NCI-H2107 (cell line): Measurements from ENCODE around the gene ANKRD24.
"Not testable (repeated sequence)": the region's sequence is repeated elsewhere in the genome, so short reads cannot be mapped to it uniquely, and the experiment has no call there.

Source experiments
- DNase-seq: peaks from one replicate; lab custom pipeline; 2025; lab: John Stamatoyannopoulos, UW

Gene ANKRD24

GRCh38 chr19:4173479-4174212, 8.8 kb upstream of the ANKRD24 start:
- no peak for DNase-seq

DNA sequence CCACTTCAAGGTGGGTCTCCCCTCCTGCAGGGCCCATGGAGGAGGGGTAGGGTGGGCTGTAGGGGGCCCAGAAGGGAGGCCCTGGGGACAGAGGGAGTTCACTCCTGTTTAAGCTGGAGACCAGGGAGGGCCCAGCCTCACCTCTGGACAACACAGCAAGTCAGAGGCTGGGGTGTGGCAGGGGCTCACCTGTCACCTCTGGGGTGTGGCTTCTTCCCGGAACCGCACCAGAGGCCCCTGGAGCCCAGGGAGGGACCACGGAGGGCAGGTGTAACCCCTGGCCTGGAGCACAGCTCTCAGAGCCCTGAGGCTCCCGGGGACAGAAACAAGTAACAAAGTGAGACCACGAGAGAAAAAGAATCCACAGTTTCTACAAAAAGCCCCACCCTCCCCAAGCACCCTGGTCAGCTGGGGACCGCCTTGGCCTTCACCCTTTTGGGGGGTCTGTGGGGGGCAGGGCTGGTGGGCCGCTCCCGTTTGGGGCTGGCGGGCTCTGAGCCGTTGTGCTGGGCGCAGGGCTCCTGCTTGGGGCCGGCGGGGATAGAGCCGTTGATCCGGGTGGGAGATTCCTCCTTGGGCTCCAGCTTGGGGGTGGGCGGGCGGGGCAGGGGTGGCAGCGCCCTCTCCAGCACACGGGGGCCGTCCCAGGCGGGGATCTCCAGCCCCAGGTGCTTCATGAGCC, 8.1 kb upstream of the ANKRD24 start:
- DNase-seq = no peak

- no peak for DNase-seq
Measured at GRCh38 chr19:4174895-4175668, 7.4 kb upstream of the ANKRD24 start.

GRCh38 chr19:4175669-4175931, 6.9 kb upstream of the ANKRD24 start:
- no peak for DNase-seq

DNA sequence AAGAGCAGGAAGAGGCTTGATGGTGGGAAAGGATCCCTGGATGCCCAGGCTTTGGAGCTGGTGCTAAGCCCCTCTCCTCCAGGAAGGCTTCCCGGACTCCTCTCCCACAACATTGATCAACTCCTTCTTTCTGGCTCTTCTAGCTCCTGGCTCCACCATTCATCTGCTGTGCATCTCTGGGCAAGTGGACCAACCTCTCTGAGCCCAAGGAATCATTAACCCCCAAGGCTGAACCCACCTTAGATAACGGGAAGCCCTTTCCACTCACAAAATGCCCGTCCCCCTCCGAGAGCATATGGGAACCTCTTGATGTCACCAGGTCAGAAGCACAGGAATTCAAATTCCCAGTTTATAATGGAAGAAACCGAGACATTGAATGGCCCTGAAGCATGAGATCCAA, 5.3 kb upstream of the ANKRD24 start:
- DNase-seq = no peak

- DNase-seq = no peak
Measured at GRCh38 chr19:4178990-4179389, 3.5 kb upstream of the ANKRD24 start.

- DNase-seq = no peak
Measured at GRCh38 chr19:4181053-4181508, 1.4 kb upstream of the ANKRD24 start.

DNA sequence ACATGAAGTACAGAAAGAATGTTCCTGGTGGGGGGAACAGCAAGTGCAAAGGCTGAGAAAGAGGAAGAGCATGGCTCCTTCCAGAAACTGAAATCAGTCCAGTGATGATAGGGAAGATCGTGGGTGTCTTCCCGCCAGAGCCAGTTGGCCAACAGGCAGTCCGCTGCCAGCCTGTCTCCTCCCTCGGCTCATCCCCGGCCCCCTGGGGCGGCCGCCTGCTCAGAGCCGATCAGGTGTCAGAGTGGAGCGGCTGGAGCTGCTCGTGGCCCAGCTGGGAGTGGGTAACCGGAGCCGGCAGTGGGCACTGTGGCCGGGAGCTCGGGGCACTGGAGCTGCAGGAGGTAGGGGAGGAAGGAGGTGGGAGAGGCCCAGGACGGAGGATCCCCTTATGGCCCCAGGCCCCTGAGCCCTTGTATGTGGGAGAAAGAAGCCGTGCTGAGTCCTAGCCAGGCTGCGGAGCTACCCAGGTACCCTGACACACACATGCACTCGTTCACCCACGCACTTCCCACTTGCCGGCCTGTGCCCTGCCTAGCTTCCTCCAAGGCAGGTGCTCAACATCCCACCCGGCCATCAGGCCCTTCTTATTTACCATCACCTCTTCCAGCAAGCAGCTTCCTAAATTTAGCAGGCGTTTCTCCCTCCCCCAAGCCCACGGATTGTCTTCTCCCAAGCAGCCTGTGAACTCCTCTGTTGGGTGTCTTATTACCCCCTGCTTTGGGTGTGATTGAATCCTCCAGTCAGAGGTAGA, 1.7 kb downstream of the ANKRD24 start:
- DNase-seq = peak; percentile 85

GRCh38 chr19:4184718-4185352, 2.3 kb downstream of the ANKRD24 start:
- DNase-seq = no peak

DNA sequence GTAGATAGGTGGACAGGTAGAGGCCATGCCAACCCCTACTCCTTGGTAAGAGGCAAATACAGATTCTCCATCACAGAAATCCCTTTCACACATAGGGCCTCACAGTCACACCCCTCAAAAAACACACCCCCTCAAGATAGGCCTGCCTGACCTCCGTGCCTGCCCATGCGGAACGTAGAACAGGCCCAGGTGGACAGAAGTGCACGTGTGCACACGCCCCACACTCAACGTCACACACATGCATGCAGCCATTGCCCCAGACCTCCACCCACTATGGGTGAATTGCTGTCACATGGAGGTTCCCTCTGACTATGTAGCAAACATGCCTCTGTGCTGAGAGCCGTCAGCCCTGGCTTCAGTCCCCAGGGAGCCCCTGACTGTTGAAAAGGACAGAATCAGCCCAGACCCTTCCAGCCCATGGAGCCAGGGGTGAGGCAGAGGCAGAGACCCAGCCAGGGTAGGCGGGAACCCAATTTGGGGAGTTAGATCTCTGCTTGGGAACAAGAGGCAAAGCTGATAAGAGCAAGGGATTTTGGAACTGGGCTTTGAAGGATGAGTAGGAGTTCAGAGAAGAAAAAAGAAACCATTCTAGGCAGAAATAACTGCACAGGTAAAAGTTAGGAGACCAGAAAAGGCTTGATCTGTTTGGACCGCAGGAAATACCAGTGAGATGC, 3.1 kb downstream of the ANKRD24 start:
- DNase-seq = no peak

DNA sequence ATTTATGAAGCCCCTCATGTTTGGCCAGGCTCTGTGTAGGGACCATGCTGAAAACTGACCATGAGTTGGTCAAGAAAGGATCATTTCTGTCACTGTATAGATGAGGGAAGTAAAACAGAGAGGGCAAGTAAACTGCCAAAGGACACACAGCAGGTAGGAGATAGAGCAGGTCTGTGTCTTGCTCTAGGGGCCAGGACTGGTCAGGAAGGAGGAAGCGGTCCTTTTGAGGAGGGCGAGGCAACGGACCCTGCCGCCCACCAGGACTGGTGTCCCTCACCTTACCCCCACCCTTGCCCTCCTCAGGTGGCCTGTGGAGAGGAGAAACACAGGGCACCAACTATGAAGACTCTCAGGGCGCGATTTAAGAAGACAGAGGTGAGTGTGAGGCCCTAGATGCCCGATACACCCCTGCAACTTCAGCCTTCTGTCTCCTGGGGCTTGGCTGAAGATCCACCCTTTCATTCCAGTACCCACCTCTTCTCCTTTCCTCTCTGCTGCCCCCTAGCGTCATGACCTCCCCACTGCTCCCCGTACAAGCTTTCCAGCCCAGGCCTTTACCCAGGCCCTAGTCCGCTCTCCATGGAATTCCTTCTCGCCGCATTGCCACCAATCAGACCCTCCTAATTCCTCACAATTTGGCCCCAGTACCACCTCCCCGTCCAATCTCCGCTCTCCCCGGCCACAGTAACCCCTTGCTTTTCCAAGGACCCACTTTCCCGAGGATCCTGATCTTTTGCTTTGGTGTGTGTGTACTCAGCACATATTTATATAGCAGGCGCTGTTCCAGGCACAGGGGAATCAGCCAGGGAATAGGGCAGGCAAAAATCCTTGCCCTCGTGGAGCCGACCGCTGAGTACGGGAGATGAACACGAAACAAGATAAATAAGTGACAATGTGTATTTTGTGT, 3.9 kb downstream of the ANKRD24 start:
- peak; percentile 39 for DNase-seq

DNA sequence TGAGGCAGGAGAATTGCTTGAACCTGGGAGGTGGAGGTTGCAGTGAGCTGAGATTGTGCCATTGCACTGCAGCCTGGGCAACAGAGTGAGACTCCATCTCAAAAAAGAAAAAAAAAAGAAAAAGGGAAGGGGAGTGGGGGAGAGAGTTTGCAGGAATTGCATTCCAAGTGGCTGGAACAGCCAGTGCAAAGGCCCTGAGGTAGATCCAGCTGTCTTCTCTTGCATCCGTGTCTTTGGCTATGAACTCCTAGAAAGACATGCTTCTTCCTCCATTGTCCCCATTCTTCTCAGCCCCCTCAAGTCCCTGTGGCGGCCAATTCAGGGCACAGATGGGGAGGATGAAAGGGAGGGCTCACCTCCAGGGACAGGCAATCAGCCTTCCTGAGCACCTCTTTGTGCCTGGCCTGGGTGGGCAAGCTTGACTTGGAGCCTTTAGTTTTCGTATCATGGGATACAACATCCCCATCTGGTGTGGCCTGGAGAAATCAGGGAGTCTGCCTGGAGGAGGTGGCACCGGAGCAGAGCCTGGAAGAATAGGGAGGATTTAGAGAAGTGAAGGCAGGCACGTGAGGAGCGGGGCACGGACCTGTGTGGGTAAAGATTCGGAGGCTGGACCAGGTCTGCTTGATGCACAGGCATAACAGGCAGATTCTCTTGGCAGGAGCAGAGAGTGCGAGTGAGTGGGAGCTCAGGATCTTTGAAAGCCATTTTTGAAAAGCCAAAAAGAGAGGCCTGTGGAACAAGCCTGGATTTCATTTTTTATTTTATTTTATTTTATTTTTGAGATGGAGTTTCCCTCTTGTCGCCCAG, 5.0 kb downstream of the ANKRD24 start:
- no peak for DNase-seq

GRCh38 chr19:4189641-4190040, 7.2 kb downstream of the ANKRD24 start:
- no peak for DNase-seq

DNA sequence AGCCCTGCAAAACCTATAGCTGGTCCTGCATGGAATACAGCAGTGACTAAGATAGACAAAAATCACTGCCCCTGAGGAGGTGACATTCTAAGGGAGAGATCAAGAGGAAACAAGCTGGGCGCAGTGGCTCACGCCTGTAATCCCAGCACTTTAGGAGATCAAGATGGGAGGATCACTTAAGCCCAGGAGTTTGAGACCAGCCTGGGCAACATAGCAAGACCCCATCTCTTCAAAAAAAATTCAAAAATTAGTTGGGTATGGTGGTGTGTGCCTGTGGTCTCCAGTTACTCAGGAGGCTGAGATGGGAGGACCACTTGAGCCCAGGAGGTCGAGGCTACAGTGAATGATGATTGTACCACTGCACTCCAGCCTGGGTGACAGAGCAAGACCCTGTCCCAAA, 10.0 kb downstream of the ANKRD24 start:
- DNase-seq = not testable (repeated sequence)

DNA sequence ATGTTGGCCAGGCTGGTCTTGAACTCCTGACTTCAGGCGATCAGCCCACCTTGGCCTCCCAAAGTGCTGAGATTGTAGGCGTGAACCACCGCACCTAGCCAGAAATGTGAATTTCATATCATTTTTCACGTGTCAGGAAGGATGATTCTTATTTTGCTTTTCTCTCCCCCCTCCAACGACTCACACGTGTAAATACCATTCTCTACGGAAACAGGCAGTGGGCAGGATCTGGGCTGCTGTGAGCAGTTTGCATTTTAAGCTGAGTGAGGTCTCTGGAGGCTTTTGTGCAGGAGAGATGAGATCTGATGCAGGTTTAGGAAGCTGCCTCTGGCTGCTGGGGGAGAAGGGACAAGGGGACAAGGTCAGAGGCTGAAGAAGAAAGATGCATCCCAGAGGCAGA, 11.9 kb downstream of the ANKRD24 start:
- no peak for DNase-seq

GRCh38 chr19:4196009-4196408, 13.5 kb downstream of the ANKRD24 start:
- no peak for DNase-seq

DNA sequence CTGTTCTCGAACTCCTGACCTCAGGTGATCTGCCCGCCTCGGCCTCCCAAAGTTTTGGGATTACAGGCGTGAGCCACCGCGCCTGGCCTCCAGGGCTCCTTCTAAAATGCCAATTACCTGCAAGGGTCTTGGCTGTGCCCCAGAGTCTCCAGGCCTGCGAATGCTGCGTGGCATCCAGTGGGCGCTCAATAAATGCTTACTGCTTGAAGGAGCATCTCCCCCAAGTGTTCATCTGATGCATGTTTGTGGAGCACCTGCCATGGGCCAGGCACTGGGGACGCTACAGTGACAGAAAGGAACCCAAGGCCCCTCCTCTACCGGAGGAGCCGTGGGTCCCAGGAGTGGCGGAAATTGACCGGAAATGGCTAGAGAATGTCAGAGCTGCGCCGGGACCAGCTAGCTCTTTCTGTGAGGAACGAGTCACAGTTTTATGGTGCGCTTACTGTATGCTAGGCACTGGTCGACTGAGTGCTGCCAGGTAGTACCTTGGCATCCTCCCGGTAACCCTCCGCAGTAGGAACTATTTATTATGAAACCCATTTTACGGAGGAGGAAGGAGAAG, 14.2 kb downstream of the ANKRD24 start:
- no peak for DNase-seq

DNA sequence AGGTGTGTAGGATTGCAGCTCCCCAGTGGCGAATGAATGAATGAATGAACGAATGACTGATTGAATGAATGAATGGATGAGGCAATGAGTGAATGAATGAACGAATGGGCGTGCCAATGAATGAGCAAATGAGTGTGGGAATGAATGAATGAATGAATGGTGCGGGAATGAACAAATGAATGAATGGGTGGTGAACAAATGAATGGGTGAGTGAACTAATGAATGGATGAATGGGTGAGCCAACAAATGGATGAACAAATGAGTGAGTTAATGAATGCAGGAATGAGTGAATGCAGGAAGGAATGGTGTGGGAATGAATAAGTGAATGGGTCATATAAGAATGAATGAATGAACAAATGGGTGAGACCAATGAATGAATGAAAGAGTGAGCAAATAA, 14.7 kb downstream of the ANKRD24 start:
- no peak for DNase-seq
